Rectal smooth muscle tissue (tissue), 1 donor: ENCODE data around the gene SELENOI.

Experiments used
- H3K27ac ChIP-seq: one replicate; pipeline ENCODE4 v1.7.0; 2013; ENCODE audit warnings: low read depth, low read length, inconsistent platforms
- H3K27me3 ChIP-seq: one replicate; pipeline ENCODE4 v1.7.0; 2013; ENCODE audit warnings: low read length; ENCODE audit not compliant: control insufficient read depth, insufficient read depth
- H3K36me3 ChIP-seq: one replicate; pipeline ENCODE4 v1.7.0; 2013; ENCODE audit warnings: low read length; ENCODE audit not compliant: control insufficient read depth, insufficient read depth
- H3K4me1 ChIP-seq: one replicate; pipeline ENCODE4 v1.7.0; 2013; ENCODE audit warnings: low read length; ENCODE audit not compliant: control insufficient read depth, insufficient read depth
- H3K4me3 ChIP-seq: one replicate; pipeline ENCODE4 v1.7.0; 2013; ENCODE audit warnings: low read length
- H3K9ac ChIP-seq: one replicate; pipeline ENCODE4 v1.7.0; 2013; ENCODE audit warnings: low read length

SELENOI gene

DNA sequence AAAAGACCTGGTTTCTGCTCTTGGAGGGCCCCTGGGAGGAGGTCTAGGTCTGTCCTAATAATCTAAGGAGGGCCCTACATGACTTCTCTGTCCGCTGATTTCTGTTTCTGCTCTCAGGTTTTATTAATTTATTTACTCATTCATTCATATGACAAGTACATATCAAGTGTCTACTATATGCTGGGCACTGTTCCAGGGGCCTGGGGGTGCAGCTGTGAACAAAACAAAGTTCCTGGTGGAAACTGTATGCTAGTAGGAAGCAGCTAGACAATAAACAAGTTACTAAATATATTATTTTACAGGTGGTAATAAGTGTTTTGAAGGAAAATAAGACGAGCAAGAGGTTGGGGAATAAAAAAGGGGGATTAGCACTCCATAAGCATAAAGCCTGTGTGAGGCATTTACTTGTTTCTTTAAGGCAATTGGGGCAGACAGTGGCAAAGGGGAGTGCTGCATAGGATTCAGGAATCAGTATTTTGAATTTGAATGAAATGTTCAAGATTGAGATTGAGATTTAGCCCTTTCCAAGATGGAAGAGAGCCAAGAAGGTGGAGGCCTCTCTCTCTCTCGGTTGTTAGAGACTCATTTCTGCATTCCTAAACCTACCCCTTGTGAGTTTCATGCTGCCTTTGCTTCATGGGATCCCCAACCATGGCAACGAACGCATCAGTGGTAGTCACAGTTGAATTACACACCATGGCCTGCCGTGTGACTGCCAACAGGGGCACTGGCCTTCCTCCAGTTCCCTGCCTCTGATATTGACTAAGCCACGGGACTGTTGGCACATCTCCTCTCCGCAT lies 84.0 kb downstream of the SELENOI start:
- Histone ChIP-seq H3K36me3 (no peaks in the 10 kb centered on the region), H3K9ac (no peak overlapping the region)

DNA sequence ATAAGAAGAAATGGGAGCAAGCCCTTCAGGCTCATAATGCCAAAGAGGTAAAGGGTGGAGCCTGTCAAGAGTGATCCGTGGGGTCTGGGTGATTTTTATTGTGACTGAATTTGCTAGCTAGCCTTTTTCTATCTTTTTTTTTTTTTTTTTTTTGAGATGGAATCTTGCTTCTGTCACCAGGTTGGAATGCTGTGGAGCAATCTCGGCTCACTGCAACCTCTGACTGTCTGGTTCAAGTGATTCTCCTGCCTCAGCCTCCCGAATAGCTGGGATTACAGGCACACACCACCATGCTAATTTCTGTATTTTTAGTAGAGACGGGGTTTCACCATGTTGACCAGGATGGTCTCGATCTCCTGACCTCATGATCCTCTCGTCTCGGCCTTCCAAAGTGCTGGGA lies 84.9 kb downstream of the SELENOI start:
- no peaks in the 10 kb centered on the region for H3K27me3 ChIP-seq
- no peak overlapping the region for H3K27ac ChIP-seq
- H3K9ac ChIP-seq = no peak overlapping the region
- no peak overlapping the region for H3K4me3 ChIP-seq
- no peaks in the 10 kb centered on the region for H3K36me3 ChIP-seq
- H3K4me1 ChIP-seq = no peaks in the 10 kb centered on the region

More for the DNA sequence above, 84.0 kb downstream of the SELENOI start:
- Histone ChIP-seq H3K27ac (no peak overlapping the region), H3K27me3 (no peaks in the 10 kb centered on the region), H3K4me1 (no peaks in the 10 kb centered on the region), H3K4me3 (no peak overlapping the region)

DNA sequence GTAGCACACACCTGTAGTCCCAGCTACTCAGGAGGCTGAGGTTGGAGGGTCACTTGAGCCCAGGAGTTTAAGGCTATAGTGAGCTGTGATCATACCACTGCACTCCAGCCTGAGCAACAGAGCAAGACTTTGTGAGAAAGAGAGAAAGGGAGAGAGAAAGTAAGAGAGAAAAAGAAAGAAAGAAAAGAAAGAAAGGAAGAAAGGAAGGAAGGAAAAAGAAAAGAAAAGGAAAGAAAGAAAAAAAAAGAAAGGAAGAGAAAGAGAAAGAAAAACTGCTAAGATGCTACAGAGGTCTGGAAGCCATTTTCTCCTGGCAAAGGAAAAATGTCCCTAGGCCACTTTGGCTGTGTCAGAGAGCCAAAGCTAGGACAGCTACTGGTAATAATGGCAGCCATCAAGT lies 86.4 kb downstream of the SELENOI start:
- Histone ChIP-seq H3K4me1 (no peaks in the 10 kb centered on the region), H3K27ac (peak overlapping the region; percentile 5), H3K4me3 (no peak overlapping the region), H3K36me3 (no peaks in the 10 kb centered on the region), H3K9ac (no peak overlapping the region), H3K27me3 (no peaks in the 10 kb centered on the region)

DNA sequence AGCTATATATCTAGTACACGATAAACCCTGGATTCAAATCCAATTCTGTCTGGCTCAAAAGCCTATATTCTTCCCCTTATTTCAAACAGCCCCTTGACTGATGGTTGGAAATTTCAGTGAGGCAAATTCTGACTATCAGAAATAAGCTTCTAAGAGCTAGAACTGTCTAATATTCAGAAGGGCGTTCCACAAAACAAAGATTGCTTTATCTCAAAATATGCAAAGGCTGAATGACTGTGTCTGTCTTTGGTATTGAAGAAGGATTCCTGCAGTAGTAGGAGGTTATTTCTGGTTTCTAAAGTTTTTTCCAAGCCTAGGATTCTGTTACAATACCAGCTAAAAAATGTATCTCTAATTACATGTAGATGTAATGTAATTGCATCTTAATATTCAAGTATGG lies 86.9 kb downstream of the SELENOI start:
- Histone ChIP-seq H3K4me3 (no peak overlapping the region), H3K36me3 (no peaks in the 10 kb centered on the region), H3K27ac (no peak overlapping the region), H3K4me1 (no peaks in the 10 kb centered on the region), H3K27me3 (no peaks in the 10 kb centered on the region), H3K9ac (no peak overlapping the region)

DNA sequence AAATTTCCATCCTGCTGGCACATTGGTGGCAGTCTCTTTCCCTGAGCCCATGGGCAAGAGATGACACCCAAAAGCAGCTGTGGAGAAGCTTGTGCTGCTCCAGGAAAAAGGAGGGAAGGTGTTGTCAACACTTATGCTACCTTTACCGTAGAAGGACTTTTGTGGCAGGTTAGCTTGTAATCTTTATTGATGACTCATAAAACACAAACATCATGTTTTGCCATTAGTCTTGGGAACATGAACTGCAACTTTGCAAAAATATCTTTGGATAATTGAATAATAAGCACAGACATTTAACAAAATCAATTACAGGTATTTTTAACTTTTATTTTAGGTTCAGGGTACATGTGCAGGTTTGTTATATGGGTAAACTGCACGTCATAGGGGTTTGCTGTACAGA lies 89.2 kb downstream of the SELENOI start:
- H3K4me1 ChIP-seq = no peaks in the 10 kb centered on the region
- no peak overlapping the region for H3K27ac ChIP-seq
- no peak overlapping the region for H3K9ac ChIP-seq
- no peaks in the 10 kb centered on the region for H3K36me3 ChIP-seq
- H3K4me3 ChIP-seq = no peak overlapping the region
- H3K27me3 ChIP-seq = no peaks in the 10 kb centered on the region

DNA sequence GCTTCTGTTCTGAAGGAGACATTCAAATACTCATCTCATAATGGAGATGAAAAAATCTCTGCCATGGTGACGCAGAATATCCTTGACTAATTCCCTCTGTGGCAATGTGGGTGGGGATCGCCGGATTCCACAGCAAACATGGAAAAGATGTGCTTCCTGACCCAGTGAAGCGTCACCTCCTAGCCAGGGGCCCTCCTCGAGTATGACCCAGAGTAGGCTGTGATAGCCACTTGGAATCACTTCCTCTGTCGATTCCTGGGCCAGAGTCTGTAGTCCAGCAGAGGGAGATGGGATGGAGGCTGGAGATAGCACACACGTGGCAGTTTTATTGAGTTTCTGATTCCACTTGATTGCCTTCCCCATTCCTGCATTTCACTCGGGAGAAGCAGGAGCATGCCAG lies 92.6 kb downstream of the SELENOI start:
- no peak overlapping the region for H3K4me3 ChIP-seq
- no peaks in the 10 kb centered on the region for H3K4me1 ChIP-seq
- H3K36me3 ChIP-seq = no peaks in the 10 kb centered on the region
- H3K27me3 ChIP-seq = no peaks in the 10 kb centered on the region
- H3K9ac ChIP-seq = no peak overlapping the region
- no peak overlapping the region for H3K27ac ChIP-seq

DNA sequence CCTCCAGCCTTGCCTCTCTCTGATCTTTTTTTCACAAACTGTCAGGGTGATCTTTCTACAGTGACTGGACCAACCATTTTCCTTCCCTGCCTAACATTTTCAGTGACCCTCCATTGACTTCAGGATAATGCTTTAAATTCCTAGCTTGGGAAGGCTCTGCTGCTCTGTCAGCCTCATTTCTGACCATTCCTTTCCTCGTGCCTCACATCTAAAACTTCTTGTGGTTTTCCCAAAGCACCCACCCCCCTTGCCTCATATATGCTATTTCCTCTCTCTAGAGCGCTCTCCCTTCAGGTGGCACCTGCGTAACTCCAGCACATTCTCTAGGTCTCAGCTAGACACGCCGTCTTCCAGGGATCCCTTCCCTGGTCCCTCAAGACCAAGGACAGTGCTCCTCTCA lies 93.0 kb downstream of the SELENOI start:
- Histone ChIP-seq H3K27me3 (no peaks in the 10 kb centered on the region), H3K9ac (no peak overlapping the region), H3K4me1 (no peaks in the 10 kb centered on the region), H3K36me3 (no peaks in the 10 kb centered on the region), H3K27ac (no peak overlapping the region), H3K4me3 (no peak overlapping the region)

DNA sequence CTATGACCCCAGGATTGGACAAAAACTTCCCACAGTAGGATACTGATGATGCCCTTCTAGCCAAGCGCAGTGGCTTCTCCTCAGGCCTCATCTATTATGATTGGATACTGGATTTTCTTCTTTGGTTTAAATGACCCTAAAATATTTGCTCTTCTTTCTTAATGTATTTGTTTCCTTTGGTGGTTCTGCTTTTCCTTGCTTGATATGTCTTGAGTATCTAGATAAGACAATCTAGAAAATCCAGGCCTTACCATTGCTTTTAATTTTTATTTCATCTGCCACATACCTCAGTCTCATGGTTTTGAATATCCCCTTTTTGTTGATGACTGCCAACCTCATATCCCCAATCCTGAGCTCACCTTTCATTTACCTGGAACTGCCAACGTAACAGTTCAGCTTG lies 96.4 kb downstream of the SELENOI start:
- H3K36me3 ChIP-seq = no peaks in the 10 kb centered on the region
- H3K9ac ChIP-seq = no peak overlapping the region
- H3K27ac ChIP-seq = no peak overlapping the region
- no peaks in the 10 kb centered on the region for H3K27me3 ChIP-seq
- H3K4me3 ChIP-seq = no peak overlapping the region
- no peaks in the 10 kb centered on the region for H3K4me1 ChIP-seq

DNA sequence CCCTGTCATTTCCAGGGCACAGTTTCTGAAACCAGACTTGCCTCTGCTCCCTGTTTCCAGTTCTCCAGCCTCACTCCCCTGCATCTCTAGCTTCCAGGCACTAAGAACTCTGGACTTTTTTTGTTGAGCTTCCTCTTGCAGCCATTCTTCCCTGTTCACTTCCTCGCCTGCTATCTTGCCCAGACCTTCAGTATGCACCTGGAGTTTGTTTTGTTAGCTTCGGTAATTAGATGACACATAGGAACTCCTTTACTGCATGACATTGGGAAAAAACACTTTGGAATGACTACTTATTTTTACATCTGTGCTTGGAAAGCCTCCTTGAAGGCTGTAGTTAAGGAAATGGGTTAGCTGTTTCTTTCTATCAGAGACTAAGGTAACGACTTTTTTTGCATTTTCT lies 96.8 kb downstream of the SELENOI start:
- no peaks in the 10 kb centered on the region for H3K4me1 ChIP-seq
- H3K9ac ChIP-seq = no peak overlapping the region
- H3K27ac ChIP-seq = no peak overlapping the region
- no peaks in the 10 kb centered on the region for H3K36me3 ChIP-seq
- no peaks in the 10 kb centered on the region for H3K27me3 ChIP-seq
- no peak overlapping the region for H3K4me3 ChIP-seq

DNA sequence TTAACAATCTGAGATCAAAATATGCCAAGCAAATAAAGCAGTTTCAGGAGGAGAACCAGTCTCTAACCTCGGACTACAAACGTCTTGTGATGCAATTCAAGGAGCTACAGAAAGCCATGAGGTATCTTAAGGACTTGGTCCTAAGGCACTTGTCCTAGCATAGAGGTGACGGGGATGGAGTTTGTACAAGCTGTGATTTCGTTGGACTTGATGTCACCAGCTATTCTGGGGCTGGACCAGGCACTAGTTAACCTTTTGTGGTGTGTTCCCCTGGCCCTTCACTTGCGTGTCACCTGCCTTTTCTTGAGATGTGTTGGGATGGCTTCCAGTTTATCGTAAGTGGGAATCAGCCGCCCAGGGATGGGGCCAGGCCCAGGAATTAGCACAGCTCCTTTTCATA lies 98.3 kb downstream of the SELENOI start:
- Histone ChIP-seq H3K4me3 (no peak overlapping the region), H3K9ac (no peak overlapping the region), H3K36me3 (no peaks in the 10 kb centered on the region), H3K4me1 (no peaks in the 10 kb centered on the region), H3K27me3 (no peaks in the 10 kb centered on the region), H3K27ac (no peak overlapping the region)
